MM.1S (cell line): ENCODE measurements around the gene HSPA1B.

Experiments used
- CTCF ChIP-seq: fragments of 300-600 bp; sonication (generic); IDR thresholded peaks from 2 replicates; pipeline ENCODE4 v1.5.1; 2016; ENCODE audit warnings: antibody characterized with exemption, low read length, mixed read lengths
- EZH2 ChIP-seq: fragments of 300-600 bp; sonication (generic); optimal IDR thresholded peaks from 2 replicates; pipeline ENCODE3; 2017; ENCODE audit warnings: low read depth, mild to moderate bottlenecking, antibody characterized with exemption, low read length, mixed read lengths

GRCh38 chr6:31778193-31778592 lies 49.3 kb upstream of the HSPA1B start:
- no peak for TF ChIP-seq CTCF
- TF ChIP-seq EZH2 = no peak
